ENCODE results near the gene CCDC158.

CCDC158 gene

GRCh38 chr4:76278583-76278982 is 142.4 kb downstream of the CCDC158 start:
- H3K27ac ChIP-seq = no peak overlapping the region
- no peak for TF ChIP-seq CTCF (conservative IDR thresholded peaks at IDR 0.05)

- TF ChIP-seq CTCF (conservative IDR thresholded peaks at IDR 0.05) = no peak
- H3K27ac ChIP-seq = no peak overlapping the region
Observed at GRCh38 chr4:76277667-76278066, 143.3 kb downstream of the CCDC158 start.

- no peak for TF ChIP-seq CTCF (conservative IDR thresholded peaks at IDR 0.05)
- H3K27ac ChIP-seq = no peak overlapping the region
Observed at GRCh38 chr4:76276813-76277212, 144.1 kb downstream of the CCDC158 start.

- TF ChIP-seq CTCF (conservative IDR thresholded peaks at IDR 0.05) = 0 out of 2 replicates have a peak, but pooled peaks have one; percentile 9
Observed at GRCh38 chr4:76275486-76276124, 145.3 kb downstream of the CCDC158 start.

GRCh38 chr4:76272999-76273398 is 147.9 kb downstream of the CCDC158 start:
- TF ChIP-seq CTCF (conservative IDR thresholded peaks at IDR 0.05) = no peak
- no peak overlapping the region for H3K27ac ChIP-seq

More at GRCh38 chr4:76275486-76276124, 145.3 kb downstream of the CCDC158 start:
- H3K27ac ChIP-seq = no peak overlapping the region

GRCh38 chr4:76272582-76272981 is 148.4 kb downstream of the CCDC158 start:
- no peak overlapping the region for H3K27ac ChIP-seq
- no peak for TF ChIP-seq CTCF (conservative IDR thresholded peaks at IDR 0.05)

GRCh38 chr4:76272073-76272472 is 148.9 kb downstream of the CCDC158 start:
- TF ChIP-seq CTCF (conservative IDR thresholded peaks at IDR 0.05) = no peak
- H3K27ac ChIP-seq = no peak overlapping the region

All from VCaP (cell line).